NCI-H2196 treated with DMSO at 0.1 percent for 48 hours (cell line): ENCODE results near the gene NR2F2.

ENCODE experiments used
- DNase-seq: peaks from one replicate; lab custom pipeline; 2025; ENCODE audit not compliant: unreplicated experiment; lab: John Stamatoyannopoulos, UW

NR2F2 gene

DNA sequence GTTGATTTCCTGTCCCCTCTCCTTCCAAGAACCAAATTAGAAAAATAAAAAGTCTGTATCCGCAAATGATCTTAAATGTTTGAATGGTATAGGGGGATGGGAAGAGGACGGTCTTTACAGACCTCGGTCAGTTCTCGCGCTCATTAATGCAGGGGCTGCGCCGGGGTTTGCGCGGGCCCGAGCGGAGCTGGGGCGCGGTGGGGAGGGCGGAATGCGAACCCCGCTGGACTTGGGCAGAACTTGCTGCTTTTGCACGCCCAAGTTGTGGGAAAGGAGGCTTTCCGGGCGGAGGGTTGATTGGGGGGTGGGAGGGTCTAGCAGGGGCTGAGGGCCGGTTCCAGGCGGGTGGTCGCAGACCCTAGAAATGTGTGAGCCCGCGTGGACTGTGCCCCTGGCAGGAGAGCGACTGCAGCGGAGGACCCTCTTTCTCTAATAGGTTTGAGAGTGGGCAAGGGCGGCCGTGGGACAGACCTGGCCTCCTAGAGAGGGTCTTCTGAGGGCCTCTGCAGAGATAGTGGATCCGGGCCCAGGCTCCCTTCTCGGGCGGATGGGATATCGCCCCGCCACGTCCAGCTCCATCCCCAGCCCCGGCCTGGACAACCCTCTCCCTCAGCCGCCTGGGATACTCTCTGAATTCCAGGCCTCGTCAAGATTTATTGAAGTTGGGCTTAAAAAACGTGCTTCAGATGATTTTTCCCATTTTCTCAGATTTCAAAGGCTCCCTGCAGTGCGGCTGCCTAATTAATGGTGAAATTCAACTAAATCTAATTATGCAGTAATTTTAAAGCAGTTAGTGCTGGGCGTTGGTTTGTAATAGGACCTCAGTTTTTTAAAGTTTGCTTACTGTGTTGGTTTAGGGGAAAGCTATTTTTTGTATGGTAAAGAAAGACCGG lies 11.3 kb downstream of the NR2F2 start:
- DNase-seq = no peak

DNA sequence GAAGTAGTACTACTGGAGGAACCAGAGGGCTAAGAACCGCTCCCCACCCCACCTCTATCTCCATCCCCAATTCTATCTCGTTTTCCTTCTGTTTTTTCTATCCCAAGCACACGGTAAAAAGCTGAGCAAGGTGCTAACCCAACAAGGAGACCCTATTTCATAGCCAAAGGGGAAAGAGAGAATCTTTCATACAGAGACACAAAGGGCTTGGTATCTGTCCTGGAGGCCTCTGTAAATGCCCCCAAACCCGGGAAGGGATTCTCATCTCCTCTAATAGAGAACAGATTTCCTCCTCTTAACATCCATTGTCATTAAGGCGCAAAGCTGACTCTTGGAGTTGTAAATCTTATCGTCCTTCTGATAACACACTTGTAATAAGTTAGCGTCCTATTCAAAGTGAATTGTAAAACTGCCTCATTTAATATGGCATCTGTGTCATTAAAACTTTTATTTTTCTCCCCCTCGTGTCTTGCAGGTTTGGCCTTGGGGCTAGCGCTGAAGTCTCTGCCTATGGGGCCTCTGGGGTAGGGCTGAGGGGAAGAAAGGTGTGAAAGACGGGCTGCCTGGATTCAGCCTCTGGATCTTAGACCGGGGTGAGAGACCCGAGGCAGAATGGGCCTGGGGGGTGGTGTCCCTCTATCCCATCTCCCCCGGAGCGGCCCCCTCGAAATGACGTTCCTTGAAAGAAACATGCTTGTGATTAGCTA lies 12.1 kb downstream of the NR2F2 start:
- DNase-seq = no peak

DNA sequence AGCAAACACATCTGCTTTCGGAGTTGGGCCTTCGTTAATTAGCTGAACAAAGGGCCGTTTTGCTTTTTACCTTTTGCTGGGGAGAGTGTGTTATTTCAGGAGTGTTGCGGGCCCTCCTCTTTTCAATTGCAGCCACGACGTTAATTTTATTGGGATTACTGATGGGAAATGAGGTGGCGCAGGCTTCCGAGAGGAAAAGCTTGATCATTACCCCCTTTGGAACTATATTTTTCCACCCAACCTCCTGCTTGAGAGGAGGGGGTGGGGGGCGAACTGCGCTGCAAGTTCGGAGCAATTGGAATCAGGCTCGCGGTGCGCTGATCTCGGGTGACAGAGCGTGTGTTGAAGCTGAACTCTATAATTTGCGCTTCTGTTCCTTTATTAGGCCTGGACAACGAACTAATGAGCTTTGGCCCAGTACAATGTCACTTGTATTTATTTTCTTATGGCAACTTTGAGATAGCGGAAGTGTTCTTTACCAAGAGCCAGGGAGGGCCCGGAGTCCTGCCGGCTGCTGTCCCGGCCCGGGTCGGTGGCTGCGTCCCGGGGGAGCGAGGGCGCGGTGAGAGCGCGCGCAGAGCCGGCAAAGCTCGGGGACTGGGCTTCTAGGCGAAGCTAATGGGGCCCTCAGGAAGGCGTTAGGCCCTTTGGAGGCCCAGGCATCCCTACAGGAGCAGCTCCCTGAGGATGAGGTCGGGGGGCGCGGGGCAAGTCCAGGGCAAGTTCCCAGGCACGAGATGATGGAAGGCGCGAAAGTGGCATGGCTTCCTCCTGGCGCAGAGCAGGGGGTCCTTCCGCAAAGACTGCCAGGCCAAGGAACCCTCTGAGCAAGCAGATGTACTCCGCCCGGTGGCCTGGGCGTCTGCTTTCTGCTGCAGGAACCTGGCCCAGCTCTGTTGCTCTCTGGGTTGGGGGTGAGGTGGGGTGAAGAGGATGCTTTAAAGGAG lies 12.9 kb downstream of the NR2F2 start:
- no peak for DNase-seq

DNA sequence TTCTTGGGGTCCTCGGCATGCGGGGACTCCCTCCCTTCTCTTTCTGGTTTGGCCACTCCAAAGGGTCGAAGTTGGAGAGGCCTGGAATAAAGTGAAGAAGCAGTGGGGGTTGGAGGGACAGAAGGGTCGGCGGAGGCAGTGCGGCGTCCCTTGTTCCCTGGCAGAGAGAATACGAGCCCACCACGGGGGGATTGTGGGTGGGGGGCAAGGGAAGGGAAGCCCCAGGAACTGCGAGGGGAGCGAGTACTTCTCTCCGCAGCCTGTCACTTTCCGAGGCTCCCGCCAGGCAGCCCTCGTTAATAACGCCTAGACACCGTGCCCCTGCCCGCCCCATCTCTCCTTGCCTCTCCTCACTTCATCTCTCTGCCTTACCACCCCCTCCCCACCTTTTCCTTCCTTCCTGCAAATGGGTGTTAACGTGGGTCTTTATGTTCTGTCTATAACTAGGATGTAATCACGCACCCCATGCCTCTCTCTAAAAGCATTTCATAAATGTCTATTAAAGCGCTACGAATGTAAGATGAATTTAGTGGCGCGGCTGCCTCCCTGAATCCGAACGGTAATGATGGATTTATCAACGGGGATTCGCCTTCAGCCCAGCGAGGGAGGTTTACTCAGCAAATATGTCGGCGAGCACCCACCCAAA lies 13.7 kb downstream of the NR2F2 start:
- DNase-seq = no peak

DNA sequence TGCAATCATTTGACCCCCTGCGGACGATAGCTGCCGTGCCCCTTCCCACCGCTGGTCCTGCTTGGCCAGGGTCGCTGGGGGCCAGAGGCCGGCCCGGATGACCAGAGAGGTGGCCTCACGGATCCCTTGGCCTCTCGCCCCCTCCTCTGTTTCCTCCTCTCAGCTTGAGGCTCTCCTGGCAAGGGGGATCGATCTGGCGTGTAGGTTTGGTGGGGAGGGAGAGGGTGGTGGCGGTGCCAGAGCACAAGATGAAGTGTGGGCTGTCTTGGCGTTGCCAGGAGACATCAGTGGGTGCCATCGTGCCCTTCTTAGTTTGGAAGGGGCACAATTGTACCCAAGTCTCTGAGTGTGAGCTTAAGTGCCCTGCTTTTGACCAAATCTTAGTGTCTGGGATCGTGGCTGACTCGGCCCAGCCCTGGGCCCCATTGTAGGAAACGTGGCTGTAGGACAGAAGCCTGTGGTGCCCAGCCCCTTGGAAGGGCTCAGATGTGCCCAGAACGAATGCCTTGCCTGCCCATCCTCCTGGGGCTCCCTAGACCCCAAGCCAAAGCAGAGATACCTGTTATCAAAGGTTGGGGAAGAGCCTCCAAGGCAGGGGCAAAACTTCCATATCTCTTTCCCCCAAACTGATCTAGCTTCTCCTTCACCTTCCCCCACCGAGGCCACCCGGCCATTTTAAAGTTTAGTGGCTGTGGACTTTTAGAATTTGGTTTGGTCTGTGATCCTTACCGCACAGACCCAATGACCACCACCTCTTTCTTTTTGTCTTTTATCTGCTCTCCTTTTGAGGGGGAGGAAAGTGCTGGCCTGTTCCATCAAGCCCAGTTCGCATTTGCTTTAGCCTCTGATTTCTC lies 14.4 kb downstream of the NR2F2 start:
- DNase-seq = no peak

DNA sequence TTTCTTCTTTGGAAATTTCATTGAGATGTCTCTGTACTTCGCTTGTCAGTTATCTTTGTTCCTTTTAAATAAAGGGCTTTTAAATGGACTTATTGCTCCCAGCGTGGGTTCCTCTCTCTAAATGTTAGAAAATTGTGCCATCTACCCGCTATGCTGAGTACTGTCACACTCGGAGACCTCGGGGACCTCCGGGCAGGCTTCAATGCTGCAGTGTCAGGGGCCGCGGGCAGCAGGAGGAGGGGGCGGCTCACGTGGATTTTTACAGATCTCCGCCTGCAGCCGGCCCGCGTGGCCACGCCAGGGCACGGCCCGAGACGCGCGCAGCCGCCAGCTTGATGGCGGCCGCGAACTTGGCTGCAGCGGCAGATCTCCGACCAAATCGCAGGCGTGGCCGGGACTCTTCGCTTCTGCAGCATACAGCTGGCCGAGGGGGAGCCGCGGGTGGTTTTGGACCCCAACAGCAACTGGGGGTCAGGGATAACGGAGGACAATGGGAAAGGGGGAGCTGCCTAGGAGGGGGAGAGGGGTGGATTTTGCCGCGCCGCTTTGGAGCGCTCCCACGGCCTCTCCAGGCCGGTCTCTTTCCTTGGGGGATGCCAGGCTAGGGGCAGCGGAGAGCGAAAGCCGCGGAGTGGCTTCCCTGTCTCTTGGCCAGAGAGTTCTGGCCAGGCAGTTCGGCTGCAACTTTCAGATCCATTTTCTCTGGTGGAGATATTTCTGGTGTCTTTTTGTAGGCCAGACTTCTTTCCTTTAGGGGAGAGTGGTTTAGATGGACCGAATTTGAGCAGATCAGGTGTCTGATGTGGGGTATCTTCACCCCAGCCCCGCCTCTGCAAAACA lies 15.3 kb downstream of the NR2F2 start:
- no peak for DNase-seq

DNA sequence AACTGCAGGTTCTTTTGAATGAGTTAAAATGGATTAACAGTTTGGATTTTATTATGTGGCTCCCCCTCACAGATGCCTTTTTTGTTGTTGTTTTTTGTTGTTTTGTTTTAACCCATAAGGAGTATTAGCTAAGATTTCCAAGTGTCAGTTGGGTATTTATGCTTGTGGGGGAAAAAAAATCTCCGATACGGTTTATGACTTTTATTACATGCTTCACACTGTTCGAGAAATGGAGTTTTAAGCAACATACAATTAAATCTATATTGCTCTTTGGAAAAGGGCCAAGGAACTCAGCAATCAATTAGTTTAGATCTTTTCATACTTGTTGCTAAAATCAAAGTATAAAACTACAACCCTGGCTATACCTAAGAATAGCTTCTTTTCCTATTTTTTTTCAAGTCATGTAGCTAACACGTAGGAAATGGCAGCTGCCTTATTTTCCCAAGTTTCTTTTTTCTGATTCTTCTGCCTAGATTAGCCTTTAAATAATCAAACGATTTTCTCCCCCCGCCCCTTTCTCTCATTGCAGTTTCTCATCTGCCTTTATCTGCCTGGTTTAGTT lies 16.0 kb downstream of the NR2F2 start:
- no peak for DNase-seq

DNA sequence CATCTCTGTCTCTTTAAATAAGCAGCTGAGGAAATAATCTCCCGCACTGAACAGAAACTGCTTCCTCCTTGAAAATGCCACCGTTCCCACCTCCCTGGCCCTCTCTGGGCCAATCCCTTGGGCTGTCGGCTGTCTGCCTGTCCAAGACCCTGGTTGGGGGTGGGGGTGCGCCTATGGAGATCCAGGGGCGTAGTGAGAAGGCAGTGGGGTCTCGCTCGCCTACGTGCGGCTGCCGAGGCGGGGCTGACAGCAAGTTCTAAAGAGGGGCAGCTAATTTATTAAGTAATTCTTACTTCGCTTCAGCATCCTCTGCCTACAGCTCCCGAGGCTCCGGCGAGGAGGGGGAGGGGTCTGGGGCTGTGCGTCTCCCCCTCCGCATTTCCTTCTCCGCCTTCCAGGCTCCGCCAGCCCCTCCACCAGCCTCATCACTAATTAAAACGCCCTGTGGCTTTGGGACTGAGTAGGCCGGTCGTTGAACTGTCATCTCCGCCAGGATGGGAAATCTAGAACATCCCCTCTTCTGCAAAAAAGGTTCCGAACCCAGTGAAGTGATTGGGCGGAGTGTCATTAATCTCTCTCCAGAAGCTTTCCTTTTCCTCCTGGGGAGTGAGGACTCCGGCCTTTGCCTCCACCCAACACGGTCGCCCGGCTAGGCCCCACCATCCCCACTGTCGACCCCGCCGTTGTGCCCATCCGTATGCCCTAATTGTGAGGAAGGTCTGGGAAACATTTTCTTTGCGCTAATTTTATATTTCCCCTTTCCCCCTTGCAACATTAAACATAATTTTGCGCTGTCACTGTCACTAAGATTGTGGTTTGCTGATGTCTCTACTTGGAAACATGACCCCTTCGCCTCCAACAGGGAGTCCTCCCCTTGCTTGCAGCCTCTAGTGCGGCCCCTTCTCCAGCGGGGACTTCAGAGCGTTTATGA lies 16.9 kb downstream of the NR2F2 start:
- no peak for DNase-seq

DNA sequence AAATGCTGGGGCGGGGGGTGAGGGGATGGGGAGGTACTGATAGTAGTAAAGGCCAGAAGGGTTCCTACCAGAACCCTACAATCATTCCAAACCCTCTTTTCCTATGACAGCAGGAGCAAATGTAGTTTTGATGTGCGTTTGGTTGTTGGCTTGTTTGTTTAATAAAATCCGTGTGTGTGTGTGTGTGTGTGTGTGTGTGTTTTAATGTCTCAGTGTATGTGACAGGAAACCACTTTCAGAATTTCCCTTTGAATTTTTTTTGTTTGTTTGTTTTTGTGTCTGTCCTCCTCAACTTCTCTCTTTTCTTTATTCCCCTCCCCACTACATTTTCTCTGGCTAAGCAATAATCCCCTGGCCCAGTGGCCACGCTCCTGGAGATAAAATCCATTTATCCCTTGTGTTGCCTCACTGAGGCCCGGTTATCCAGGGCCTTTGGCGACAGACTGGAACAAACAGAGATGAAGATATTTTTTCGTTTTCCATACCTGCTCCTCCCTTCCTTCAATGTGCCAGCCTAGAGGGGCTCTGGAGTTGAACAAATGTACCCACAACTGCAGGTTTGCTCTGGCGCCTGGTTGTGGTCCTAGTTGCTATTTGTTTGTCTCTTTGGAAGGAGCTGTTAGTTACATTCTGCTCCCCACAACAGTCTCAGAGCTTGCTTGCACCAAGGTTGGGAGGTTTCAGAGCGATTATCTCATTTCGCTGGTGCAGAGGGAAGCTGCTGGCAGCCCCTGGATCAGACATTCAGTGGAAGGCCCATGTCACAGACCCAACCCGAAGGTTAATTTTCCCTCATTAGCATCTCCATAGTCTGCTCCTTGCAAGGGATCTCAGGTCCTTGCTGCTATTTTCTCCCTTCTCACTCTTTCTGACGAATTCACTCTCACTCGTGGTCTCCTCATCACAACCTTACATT lies 17.9 kb downstream of the NR2F2 start:
- no peak for DNase-seq

DNA sequence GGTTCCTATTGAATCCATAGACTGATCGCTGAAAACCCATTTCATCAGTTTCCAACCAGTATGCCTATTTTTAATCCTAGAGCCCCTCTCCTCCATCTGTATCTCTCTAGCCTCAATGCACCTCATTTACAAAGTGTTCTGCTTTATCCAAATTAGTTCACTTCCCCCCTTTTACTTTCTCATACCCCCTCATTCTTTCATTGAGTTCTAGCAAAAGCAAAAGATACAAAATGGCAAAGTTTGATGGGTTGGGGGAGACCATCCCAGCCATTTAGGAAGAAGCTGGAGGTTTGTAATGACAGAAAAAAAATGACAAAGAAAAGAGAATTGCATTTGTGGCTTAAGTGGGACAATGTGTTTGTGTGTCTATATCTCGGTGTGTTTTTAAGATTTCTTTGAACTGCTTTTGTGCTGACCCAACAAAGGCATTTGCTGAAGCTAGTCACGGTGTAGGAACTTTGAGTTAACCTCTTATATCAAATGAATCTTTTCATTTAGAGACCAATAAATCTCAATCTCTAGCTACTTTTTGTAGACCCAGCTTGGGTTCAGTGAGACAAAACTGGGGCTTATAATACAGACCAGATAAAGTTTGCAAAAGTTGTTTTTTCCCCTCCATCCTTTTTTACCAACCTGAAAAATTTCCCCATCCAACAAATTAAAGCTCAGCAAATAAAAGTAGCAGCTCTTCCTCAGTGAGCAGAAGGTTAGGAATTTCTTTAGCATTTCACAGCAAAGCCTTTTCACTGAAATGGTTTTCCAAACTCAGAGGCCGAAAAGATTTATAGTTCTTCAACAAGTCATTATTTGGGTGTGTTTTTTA lies 18.7 kb downstream of the NR2F2 start:
- DNase-seq = no peak

DNA sequence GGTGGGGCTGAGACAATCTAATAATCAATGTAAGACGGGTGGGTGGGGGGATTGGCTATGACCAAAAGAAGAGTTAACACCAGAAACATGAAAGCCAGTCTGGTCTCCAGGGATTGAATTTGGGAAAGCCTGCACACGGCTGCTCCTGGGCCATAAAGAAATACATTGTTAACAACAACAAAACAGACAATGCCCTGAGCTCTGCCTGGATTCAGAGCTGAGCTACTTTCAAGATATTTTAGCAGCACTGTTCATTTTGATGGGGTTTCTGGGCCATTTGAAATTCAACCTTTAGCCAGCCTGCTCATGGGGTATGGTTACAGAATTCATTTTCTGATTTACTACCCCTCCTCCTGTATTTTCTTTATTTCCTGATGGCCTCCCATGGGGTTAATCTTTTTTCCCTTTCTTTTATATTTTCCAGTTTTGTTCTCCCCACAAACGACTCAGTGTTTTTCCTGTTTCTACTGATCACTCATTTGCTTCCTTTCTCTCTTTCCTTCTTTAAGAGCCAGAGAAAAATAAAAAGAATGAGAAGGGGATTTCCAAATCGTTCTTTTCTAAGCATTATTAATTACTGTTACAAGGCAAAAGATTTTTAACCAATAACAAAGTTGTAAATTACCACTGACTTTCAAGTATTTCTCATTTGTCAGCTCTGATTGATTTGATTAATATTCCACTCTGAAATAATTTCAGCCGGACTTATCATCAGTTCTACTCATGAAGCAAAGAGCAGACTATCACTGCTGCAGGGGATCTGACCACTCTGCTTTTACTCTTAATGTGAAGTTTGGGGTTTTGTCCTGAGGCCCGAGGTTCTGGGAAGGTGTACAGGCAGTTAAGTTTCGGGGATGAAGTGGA lies 19.6 kb downstream of the NR2F2 start:
- no peak for DNase-seq

DNA sequence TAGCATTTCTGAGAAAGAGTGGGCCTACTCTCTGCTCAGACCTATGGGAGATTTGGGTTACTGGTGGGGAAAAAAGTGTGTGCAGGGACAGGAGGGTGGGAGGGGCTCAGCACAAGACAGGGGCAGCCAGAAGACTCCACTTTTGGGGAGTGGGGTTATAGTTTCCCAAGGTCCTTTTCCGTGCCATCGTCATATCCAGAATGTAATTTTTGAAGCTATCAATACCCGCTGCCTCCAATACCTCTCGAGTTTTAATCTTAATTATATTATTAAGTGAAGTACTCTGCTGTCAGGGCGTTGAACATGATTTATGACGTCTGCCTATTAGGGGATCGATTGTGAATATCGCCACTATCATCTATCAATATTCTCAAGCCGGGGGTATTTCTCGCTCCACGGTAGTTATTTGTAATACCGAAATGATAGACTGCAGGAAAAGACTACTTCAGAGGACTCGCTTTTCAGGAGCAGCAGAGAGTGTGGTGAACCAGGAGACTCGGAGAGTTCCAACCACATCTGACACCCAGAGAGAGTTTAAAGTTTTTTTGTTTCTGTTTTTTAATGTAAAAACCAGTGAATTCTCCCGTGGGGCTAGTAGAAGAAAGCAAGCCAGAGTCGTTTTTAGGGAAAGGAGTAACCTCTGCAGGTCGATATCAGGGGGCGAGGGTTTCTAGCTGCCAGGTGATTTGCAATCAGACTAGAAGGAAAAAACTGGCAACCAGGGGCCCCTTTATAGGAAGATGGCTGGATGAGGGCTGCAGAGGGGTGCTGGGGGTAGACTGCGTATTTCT lies 20.6 kb downstream of the NR2F2 start:
- no peak for DNase-seq

DNA sequence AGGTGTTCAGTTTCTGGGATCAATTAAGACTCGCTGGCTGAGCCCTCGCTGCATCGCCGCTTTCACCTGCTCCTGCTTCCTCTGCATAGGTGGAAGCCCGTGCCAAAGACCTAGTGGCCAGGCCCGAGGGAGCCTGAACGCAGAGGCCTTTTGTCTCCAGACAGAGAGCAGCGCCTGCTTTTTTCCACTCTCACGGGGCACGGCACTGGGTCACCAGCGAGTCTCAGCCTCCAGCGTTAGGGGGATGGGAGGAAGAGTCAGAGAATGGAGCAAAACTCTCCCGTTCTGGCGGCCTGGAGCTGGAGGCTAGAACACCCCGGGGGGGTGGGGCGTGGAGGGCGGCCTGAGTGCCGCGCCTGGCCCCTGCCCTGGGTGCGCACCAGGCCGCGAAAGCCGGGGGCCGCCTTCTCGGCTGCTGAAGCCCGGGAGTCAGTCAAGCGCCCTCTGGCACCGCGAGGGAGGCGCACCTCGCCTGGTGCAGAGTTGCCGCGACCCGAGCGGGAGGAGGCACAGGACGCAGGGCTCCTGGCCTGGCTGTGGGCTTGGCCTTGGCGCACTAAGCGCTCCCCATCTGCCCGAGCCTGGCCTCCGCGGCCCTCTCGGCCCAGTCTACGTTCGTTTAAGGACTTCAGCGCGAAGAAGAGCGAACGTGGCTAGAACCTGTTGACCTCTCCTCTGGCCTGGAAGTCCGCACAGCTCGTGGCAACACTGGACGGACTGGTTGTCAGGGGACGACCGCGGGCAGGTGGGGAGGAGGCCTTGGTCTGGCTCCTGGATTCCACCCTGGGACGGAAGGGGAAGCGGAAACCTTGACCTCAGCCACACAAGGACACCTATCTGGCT lies 21.5 kb downstream of the NR2F2 start:
- no peak for DNase-seq
